Right cardiac atrium (tissue), 5 donors: ENCODE results near the gene GPC6. TPM values are rescaled to one million over a fixed set of nuclear protein-coding genes. Genes with fewer than 3 reads are reported as not detected.

Experiments used
- ATAC-seq, 2 donors: fragments of 200-7000 bp; cut with Tn5 transposase; one replicate each; pipeline versions ENCODE4 v1.8.0 to v1.9.1; 2020; ENCODE audit warnings: moderate library complexity in 2 of 2, mild to moderate bottlenecking in 1 of 2
- DNase-seq, 3 donors: peaks; one replicate each; pipeline ENCODE4 v3.0.0-alpha.2; 2020
- H3K27ac ChIP-seq: one replicate; pipeline ENCODE4 v1.5.1; 2013; ENCODE audit warnings: mild to moderate bottlenecking, low read length, control low read depth, moderate library complexity
- H3K27me3 ChIP-seq: one replicate; pipeline ENCODE4 v1.6.1; 2013; ENCODE audit not compliant: control insufficient read depth, insufficient read depth
- H3K4me1 ChIP-seq: one replicate; pipeline ENCODE4 v1.6.1; 2013; ENCODE audit warnings: low read length; ENCODE audit not compliant: control insufficient read depth, insufficient read depth
- H3K4me3 ChIP-seq: one replicate; pipeline ENCODE4 v1.5.1; 2013; ENCODE audit warnings: low read length, control low read depth
- H3K9me3 ChIP-seq: one replicate; pipeline ENCODE4 v1.6.1; 2013; ENCODE audit warnings: low read length; ENCODE audit not compliant: control insufficient read depth
- WGBS: extraction: QIAGEN DNeasy Blood & Tissue Kit; methylation state at CpG from one replicate; pipeline ENCODE4 v1.1.7; 2013; 5-methylcytosine and 5-hydroxymethylcytosine counted together
- intact Hi-C, 4 donors: fragments of 100-400 bp; cut with DNase I; formaldehyde crosslinking; loops; one replicate each; pipeline versions ENCODE4 v1.11.0 to v1.14.0; 2022 to 2023
- polyA plus RNA-seq: library from polyadenylated mRNA; stranded (reverse); fragments of 200-250 nt; gene quantifications from one replicate; pipeline ENCODE4 v1.2.3, GENCODE V29; 2013
- total RNA-seq, 4 donors: library from RNA; stranded (reverse); fragmentation: NEBNext Ultra II Directional; extraction: Animal tissue kit (Norgen Biotek cat#: 25700); gene quantifications; one replicate each; pipeline ENCODE4 v1.2.1, GENCODE V29; 2021
- donor health status: healthy with polysubstance abuse.
- donor health status: DM: no; HTN: yes; CAD: no.
- donor health status: DM: no; HTN: no; CAD: no.
- donor health status: DM: no; HTN: yes; CAD: no; lungs with severe emphysema.
- donor health status: DM: yes; HTN: yes; CAD: no.

Gene GPC6
- total and polyA plus RNA-seq, 5 donors, result 1.5 to 11.0 (median 5.3) TPM

GRCh38 chr13:93865235-93865634, 638.6 kb downstream of the GPC6 start:
- no peaks in the 10 kb centered on the region for H3K4me1 ChIP-seq
- intact Hi-C loops, result no loop called here
- WGBS, result 71% methylated on average over 3 of the region's 3 CpGs
- H3K4me3 ChIP-seq, result no peak overlapping the region
- ATAC-seq (no peak), DNase-seq (no peak)
- no peak overlapping the region for H3K27ac ChIP-seq
- H3K9me3 ChIP-seq, result no peaks in the 10 kb centered on the region
- H3K27me3 ChIP-seq, result no peaks in the 10 kb centered on the region

GRCh38 chr13:93867481-93867880, 640.9 kb downstream of the GPC6 start:
- Histone ChIP-seq H3K9me3 (no peaks in the 10 kb centered on the region), H3K4me3 (no peak overlapping the region), H3K27ac (no peak overlapping the region), H3K27me3 (no peaks in the 10 kb centered on the region), H3K4me1 (no peaks in the 10 kb centered on the region)
- ATAC-seq, result no peak
- intact Hi-C loops, result no loop called here
- 87% methylated on average over 3 of the region's 3 CpGs for WGBS
- no peak for DNase-seq

GRCh38 chr13:93872376-93872775, 645.8 kb downstream of the GPC6 start:
- no peak for ATAC-seq
- DNase-seq, result no peak
- WGBS, result 53% methylated on average over 2 of the region's 2 CpGs
- Histone ChIP-seq H3K27ac (no peak overlapping the region), H3K4me1 (no peaks in the 10 kb centered on the region), H3K9me3 (no peaks in the 10 kb centered on the region), H3K4me3 (no peak overlapping the region), H3K27me3 (no peaks in the 10 kb centered on the region)
- intact Hi-C loops, result no loop called here

GRCh38 chr13:93872786-93873347, 646.3 kb downstream of the GPC6 start:
- Histone ChIP-seq H3K4me3 (no peak overlapping the region), H3K9me3 (no peaks in the 10 kb centered on the region), H3K27ac (no peak overlapping the region), H3K27me3 (no peaks in the 10 kb centered on the region), H3K4me1 (no peaks in the 10 kb centered on the region)
- intact Hi-C loops, result no loop called here
- 68% methylated on average over 2 of the region's 2 CpGs for WGBS
- ATAC-seq (no peak), DNase-seq (no peak)

- H3K27ac ChIP-seq, result no peak overlapping the region
- no peaks in the 10 kb centered on the region for H3K9me3 ChIP-seq
- 97% methylated on average over 1 of the region's 1 CpG for WGBS
- DNase-seq (no peak), ATAC-seq (no peak)
- H3K4me3 ChIP-seq, result no peak overlapping the region
- H3K27me3 ChIP-seq, result no peaks in the 10 kb centered on the region
- intact Hi-C loops, result no loop called here
- no peaks in the 10 kb centered on the region for H3K4me1 ChIP-seq
Observed at GRCh38 chr13:93875547-93875946, 648.9 kb downstream of the GPC6 start.

- WGBS, result 85% methylated on average over 3 of the region's 3 CpGs
- ATAC-seq (no peak), DNase-seq (no peak)
- Histone ChIP-seq H3K4me3 (no peak overlapping the region), H3K4me1 (no peaks in the 10 kb centered on the region), H3K27ac (no peak overlapping the region), H3K27me3 (no peaks in the 10 kb centered on the region), H3K9me3 (no peaks in the 10 kb centered on the region)
- intact Hi-C loops, result no loop called here
Observed at GRCh38 chr13:93876236-93876635, 649.6 kb downstream of the GPC6 start.

- Histone ChIP-seq H3K27me3 (no peaks in the 10 kb centered on the region), H3K27ac (no peak overlapping the region), H3K9me3 (no peaks in the 10 kb centered on the region), H3K4me3 (no peak overlapping the region), H3K4me1 (no peaks in the 10 kb centered on the region)
- DNase-seq, result no peak
- ATAC-seq, result no peak
- intact Hi-C loops, result no loop called here
- WGBS, result 72% methylated on average over 2 of the region's 2 CpGs
Observed at GRCh38 chr13:93878675-93879074, 652.1 kb downstream of the GPC6 start.

- intact Hi-C loops, result no loop called here
- DNase-seq (no peak), ATAC-seq (no peak)
- Histone ChIP-seq H3K4me3 (no peak overlapping the region), H3K27me3 (no peaks in the 10 kb centered on the region), H3K4me1 (no peaks in the 10 kb centered on the region), H3K9me3 (no peaks in the 10 kb centered on the region), H3K27ac (no peak overlapping the region)
- 61% methylated on average over 2 of the region's 2 CpGs for WGBS
Observed at GRCh38 chr13:93881411-93881810, 654.8 kb downstream of the GPC6 start.

- ATAC-seq (no peak), DNase-seq (no peak)
- H3K4me3 ChIP-seq, result no peak overlapping the region
- H3K9me3 ChIP-seq, result no peaks in the 10 kb centered on the region
- intact Hi-C loops, result no loop called here
- H3K4me1 ChIP-seq, result no peaks in the 10 kb centered on the region
- 61% methylated on average over 6 of the region's 6 CpGs for WGBS
- H3K27me3 ChIP-seq, result no peaks in the 10 kb centered on the region
- H3K27ac ChIP-seq, result no peak overlapping the region
Observed at GRCh38 chr13:93882086-93882651, 655.6 kb downstream of the GPC6 start.

GRCh38 chr13:93889430-93889951, 662.9 kb downstream of the GPC6 start:
- Histone ChIP-seq H3K9me3 (no peaks in the 10 kb centered on the region), H3K4me3 (no peak overlapping the region), H3K27me3 (no peaks in the 10 kb centered on the region), H3K4me1 (no peaks in the 10 kb centered on the region), H3K27ac (no peak overlapping the region)
- 80% methylated on average over 1 of the region's 1 CpG for WGBS
- ATAC-seq (no peak), DNase-seq (no peak)
- intact Hi-C loops, result no loop called here

- H3K9me3 ChIP-seq, result no peaks in the 10 kb centered on the region
- 53% methylated on average over 2 of the region's 2 CpGs for WGBS
- H3K27me3 ChIP-seq, result no peaks in the 10 kb centered on the region
- intact Hi-C loops, result no loop called here
- no peaks in the 10 kb centered on the region for H3K4me1 ChIP-seq
- no peak overlapping the region for H3K27ac ChIP-seq
- DNase-seq (no peak), ATAC-seq (no peak)
- H3K4me3 ChIP-seq, result no peak overlapping the region
Observed at GRCh38 chr13:93899981-93900380, 673.4 kb downstream of the GPC6 start.

GRCh38 chr13:93900731-93901130, 674.1 kb downstream of the GPC6 start:
- H3K27ac ChIP-seq, result no peak overlapping the region
- ATAC-seq, result peak in 1 of 2 donors; percentile 14
- intact Hi-C loops, result no loop called here
- no peak for DNase-seq
- H3K4me1 ChIP-seq, result no peaks in the 10 kb centered on the region
- no peaks in the 10 kb centered on the region for H3K27me3 ChIP-seq
- WGBS, result 52% methylated on average over 3 of the region's 3 CpGs
- H3K9me3 ChIP-seq, result no peaks in the 10 kb centered on the region
- H3K4me3 ChIP-seq, result no peak overlapping the region
